Measurements from ENCODE around the gene RPS6KC1.

The RPS6KC1 gene

GRCh38 chr1:213124590-213124989, 73.5 kb downstream of the RPS6KC1 start:
- CTCF ChIA-PET, result interaction anchor here (2.4 to 5.2 kb wide), 3 partner anchors 14 to 1137 kb away, joined by 6 to 23 read pairs (median 13); no protein-coding TSS in a partner anchor
- no peak for DNase-seq (ENCODE audit: extremely low spot score)
- POLR2A ChIA-PET, result no interaction called here
- TF ChIP-seq CTCF (IDR thresholded peaks at IDR 0.05; ENCODE audit: control extremely low read depth, extremely low read depth, low read depth, missing control alignments), result no peak

DNA sequence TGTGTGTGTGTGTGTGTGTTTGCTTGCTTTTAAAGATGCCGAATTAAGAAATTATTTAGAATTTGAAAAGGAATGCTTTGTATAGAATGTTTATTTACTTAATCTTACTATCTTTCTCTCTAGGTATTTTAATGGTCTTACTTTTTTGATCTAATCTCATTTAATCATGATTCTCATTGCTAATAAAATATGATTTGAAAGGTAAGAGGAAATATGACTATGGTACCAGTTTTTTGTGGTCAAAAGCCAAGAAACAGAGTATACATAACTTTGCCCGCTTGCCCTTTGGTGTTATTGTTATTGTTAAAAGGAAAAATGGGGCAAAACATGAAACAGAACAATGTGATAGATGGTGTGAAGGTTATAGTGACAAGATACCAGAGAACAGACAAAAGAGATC, 74.6 kb downstream of the RPS6KC1 start:
- POLR2A ChIA-PET, result no interaction called here
- CTCF ChIA-PET, result no interaction called here
- DNase-seq (ENCODE audit: extremely low spot score), result no peak

GRCh38 chr1:213127074-213127473, 76.0 kb downstream of the RPS6KC1 start:
- ChIA-PET CTCF (interaction anchor here (1.1 to 1.5 kb wide), 2 partner anchors 9 to 43 kb away, joined by 3 read pairs; no protein-coding TSS in a partner anchor), POLR2A (no interaction called here)
- DNase-seq (ENCODE audit: extremely low spot score), result no peak
- TF ChIP-seq CTCF (IDR thresholded peaks at IDR 0.05; ENCODE audit: control extremely low read depth, extremely low read depth, low read depth, missing control alignments), result no peak

More for the DNA sequence above, 74.6 kb downstream of the RPS6KC1 start:
- no peak for TF ChIP-seq CTCF (IDR thresholded peaks at IDR 0.05; ENCODE audit: control extremely low read depth, extremely low read depth, low read depth, missing control alignments)

DNA sequence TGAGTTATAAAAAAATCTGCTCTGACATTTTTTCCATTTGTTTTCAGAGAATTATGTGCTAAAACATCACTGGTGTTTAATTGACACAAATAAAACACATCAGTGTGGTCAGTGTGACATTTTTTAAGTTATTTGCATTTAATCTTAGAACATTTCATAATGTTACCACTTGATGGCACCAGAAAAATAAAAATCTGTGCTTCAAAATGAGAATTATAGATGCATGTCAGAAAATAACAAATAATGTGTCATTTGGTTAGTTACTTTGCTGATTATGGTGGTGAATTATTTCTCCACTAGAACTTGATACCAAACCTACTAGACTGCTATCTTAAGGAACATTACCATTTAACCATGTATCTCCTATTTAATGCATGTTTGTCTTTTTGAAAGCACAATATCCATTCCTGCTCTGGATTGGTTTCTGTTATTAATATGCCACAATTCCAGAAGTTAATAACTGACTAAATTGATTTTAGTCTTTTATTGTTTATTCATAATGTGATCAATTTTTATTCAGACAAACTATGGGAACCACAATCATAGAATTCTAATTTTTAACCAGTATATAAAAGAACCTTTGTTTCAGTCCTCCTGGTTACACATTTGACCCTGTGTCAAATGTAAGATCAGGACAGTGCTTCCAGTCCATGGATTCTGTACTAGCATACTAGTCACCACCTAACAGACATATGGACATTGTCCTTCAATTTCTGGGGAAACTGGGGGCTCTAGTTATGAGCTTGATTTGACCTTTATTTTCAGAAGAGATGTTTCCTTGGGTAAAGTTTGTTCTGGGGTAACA, 81.0 kb downstream of the RPS6KC1 start:
- no peak for DNase-seq (ENCODE audit: extremely low spot score)
- no peak for TF ChIP-seq CTCF (IDR thresholded peaks at IDR 0.05; ENCODE audit: control extremely low read depth, extremely low read depth, low read depth, missing control alignments)
- CTCF ChIA-PET, result interaction anchor here (0.8 to 1.5 kb wide), 2 partner anchors 9 to 10 kb away, joined by 3 to 7 read pairs; no protein-coding TSS in a partner anchor
- POLR2A ChIA-PET, result no interaction called here

DNA sequence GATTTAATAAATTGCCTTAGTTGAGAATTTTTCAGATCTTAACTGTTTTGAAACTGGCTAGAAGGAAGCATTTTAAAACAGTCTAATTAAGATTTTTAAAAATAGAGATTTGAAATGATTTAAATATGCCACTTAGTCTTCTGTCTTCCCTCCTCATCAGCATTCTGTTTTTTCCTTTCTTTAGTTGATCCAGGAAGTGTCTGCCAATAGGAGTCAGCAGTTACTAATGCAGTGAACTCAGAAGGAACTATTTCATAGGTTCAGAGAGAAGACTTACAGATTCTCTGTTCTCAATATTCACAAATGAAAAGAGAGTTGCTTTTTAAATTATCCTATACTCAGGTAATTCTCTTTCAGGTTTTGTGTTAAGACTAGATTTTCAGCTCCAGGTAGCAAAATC, 84.5 kb downstream of the RPS6KC1 start:
- CTCF ChIA-PET, result interaction anchor here (1.3 kb wide), 1 partner anchor 13 kb away, joined by 7 read pairs; no protein-coding TSS in a partner anchor
- no peak for DNase-seq (ENCODE audit: extremely low spot score)
- TF ChIP-seq CTCF (IDR thresholded peaks at IDR 0.05; ENCODE audit: control extremely low read depth, extremely low read depth, low read depth, missing control alignments), result no peak
- POLR2A ChIA-PET, result no interaction called here

DNA sequence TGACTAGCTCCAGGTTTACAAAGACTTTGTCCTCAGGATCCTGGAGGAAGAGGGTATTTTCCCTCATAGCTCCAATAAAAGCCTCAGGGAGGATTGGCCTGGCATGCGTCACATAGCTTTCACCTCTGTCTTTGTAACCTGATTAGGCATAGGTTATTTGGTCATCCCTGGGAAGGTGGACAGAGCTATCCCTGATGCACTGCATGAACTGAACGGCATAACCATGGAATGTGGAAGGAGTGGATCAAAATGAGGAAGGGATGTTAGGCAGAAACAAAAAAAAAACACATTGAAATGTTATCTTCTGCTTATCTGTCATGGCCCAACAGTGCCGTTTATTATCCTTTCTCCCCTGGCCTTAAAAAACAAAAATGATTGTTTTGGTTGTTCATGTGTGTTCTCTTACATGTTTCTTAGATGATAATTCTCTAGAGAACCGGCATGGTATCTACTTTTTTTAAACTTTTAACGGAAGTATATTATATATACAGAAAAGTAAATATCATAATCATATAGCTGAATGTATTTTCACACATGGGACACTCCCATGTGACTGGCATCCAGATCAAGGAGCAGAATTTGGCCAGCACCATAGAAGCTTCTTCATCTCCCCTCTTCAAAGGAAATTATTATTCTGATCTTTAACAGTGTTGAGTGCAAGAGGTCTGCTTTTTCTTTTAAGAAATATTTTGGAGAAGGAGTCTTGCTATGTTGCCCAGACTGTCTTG, 85.3 kb downstream of the RPS6KC1 start:
- ChIA-PET CTCF (interaction anchor here (1.2 to 1.3 kb wide), 2 partner anchors 8 to 13 kb away, joined by 3 to 7 read pairs; no protein-coding TSS in a partner anchor), POLR2A (no interaction called here)
- TF ChIP-seq CTCF (IDR thresholded peaks at IDR 0.05; ENCODE audit: control extremely low read depth, extremely low read depth, low read depth, missing control alignments), result no peak
- DNase-seq (ENCODE audit: extremely low spot score), result no peak
